ENCODE data around the gene CCDC102A. TPM values are rescaled to one million over a fixed set of nuclear protein-coding genes. Genes with fewer than 3 reads are reported as not detected.
"Not testable (repeated sequence)": the region's sequence is repeated elsewhere in the genome, so short reads cannot be mapped to it uniquely, and the experiment has no call there.

The CCDC102A gene
- total and polyA plus RNA-seq, 2 donors: 6.8 to 8.7 TPM

GRCh38 chr16:57575468-57576277 is 39.3 kb upstream of the CCDC102A start:
- Histone ChIP-seq H3K27me3 (ENCODE audit: control insufficient read depth in 2 of 2, insufficient read depth in 1 of 2, low read length in 1 of 2) (no peaks in the 10 kb centered on the region), H3K27ac (ENCODE audit: low read depth in 1 of 2, low read length in 1 of 2) (no peak overlapping the region), H3K36me3 (ENCODE audit: control insufficient read depth in 2 of 2, insufficient read depth in 2 of 2, low read length in 1 of 2) (no peaks in the 10 kb centered on the region), H3K9me3 (ENCODE audit: control insufficient read depth in 2 of 2, insufficient read depth in 1 of 2, low read length in 1 of 2) (peaks cover 0 to 4% of the 10 kb centered on the region in 2 donors), H3K4me3 (ENCODE audit: low read length in 2 of 2) (no peak overlapping the region), H3K4me1 (ENCODE audit: control insufficient read depth in 2 of 2, insufficient read depth in 2 of 2, low read length in 2 of 2) (peaks cover 7 to 30% of the 10 kb centered on the region in 2 donors)
- WGBS: 95% methylated on average over 16 of the region's 16 CpGs
- DNase-seq (ENCODE audit: low read depth in 6 of 9, low spot score in 9 of 9): no peak

GRCh38 chr16:57574646-57575467 is 38.5 kb upstream of the CCDC102A start:
- Histone ChIP-seq H3K4me3 (ENCODE audit: low read length in 2 of 2) (no peak overlapping the region), H3K27ac (ENCODE audit: low read depth in 1 of 2, low read length in 1 of 2) (no peak overlapping the region), H3K27me3 (ENCODE audit: control insufficient read depth in 2 of 2, insufficient read depth in 1 of 2, low read length in 1 of 2) (no peaks in the 10 kb centered on the region), H3K36me3 (ENCODE audit: control insufficient read depth in 2 of 2, insufficient read depth in 2 of 2, low read length in 1 of 2) (no peaks in the 10 kb centered on the region), H3K4me1 (ENCODE audit: control insufficient read depth in 2 of 2, insufficient read depth in 2 of 2, low read length in 2 of 2) (peaks cover 7 to 30% of the 10 kb centered on the region in 2 donors), H3K9me3 (ENCODE audit: control insufficient read depth in 2 of 2, insufficient read depth in 1 of 2, low read length in 1 of 2) (peaks cover 0 to 4% of the 10 kb centered on the region in 2 donors)
- WGBS: 96% methylated on average over 24 of the region's 24 CpGs
- no peak for DNase-seq (ENCODE audit: low read depth in 6 of 9, low spot score in 9 of 9)

GRCh38 chr16:57574086-57574485 is 37.7 kb upstream of the CCDC102A start:
- 97% methylated on average over 12 of the region's 12 CpGs for WGBS
- H3K9me3 ChIP-seq (ENCODE audit: control insufficient read depth in 2 of 2, insufficient read depth in 1 of 2, low read length in 1 of 2): peaks cover 0 to 4% of the 10 kb centered on the region in 2 donors
- no peak for DNase-seq (ENCODE audit: low read depth in 6 of 9, low spot score in 9 of 9)
- H3K4me1 ChIP-seq (ENCODE audit: control insufficient read depth in 2 of 2, insufficient read depth in 2 of 2, low read length in 2 of 2): peaks cover 7 to 27% of the 10 kb centered on the region in 2 donors
- no peaks in the 10 kb centered on the region for H3K27me3 ChIP-seq (ENCODE audit: control insufficient read depth in 2 of 2, insufficient read depth in 1 of 2, low read length in 1 of 2)
- no peaks in the 10 kb centered on the region for H3K36me3 ChIP-seq (ENCODE audit: control insufficient read depth in 2 of 2, insufficient read depth in 2 of 2, low read length in 1 of 2)
- no peak overlapping the region for H3K4me3 ChIP-seq (ENCODE audit: low read length in 2 of 2)
- no peak overlapping the region for H3K27ac ChIP-seq (ENCODE audit: low read depth in 1 of 2, low read length in 1 of 2)

- no peak for DNase-seq (ENCODE audit: low read depth in 6 of 9, low spot score in 9 of 9)
- peaks cover 7 to 19% of the 10 kb centered on the region in 2 donors for H3K4me1 ChIP-seq (ENCODE audit: control insufficient read depth in 2 of 2, insufficient read depth in 2 of 2, low read length in 2 of 2)
- no peaks in the 10 kb centered on the region for H3K36me3 ChIP-seq (ENCODE audit: control insufficient read depth in 2 of 2, insufficient read depth in 2 of 2, low read length in 1 of 2)
- no peaks in the 10 kb centered on the region for H3K27me3 ChIP-seq (ENCODE audit: control insufficient read depth in 2 of 2, insufficient read depth in 1 of 2, low read length in 1 of 2)
- 94% methylated on average over 10 of the region's 10 CpGs for WGBS
- H3K9me3 ChIP-seq (ENCODE audit: control insufficient read depth in 2 of 2, insufficient read depth in 1 of 2, low read length in 1 of 2): peaks cover 0 to 4% of the 10 kb centered on the region in 2 donors
- H3K27ac ChIP-seq (ENCODE audit: low read depth in 1 of 2, low read length in 1 of 2): no peak overlapping the region
- H3K4me3 ChIP-seq (ENCODE audit: low read length in 2 of 2): no peak overlapping the region
Measured at GRCh38 chr16:57572978-57573728, 36.8 kb upstream of the CCDC102A start.

GRCh38 chr16:57571098-57571497 is 34.7 kb upstream of the CCDC102A start:
- peaks cover 0 to under 1% of the 10 kb centered on the region in 2 donors for H3K4me1 ChIP-seq (ENCODE audit: control insufficient read depth in 2 of 2, insufficient read depth in 2 of 2, low read length in 2 of 2)
- DNase-seq (ENCODE audit: low read depth in 6 of 9, low spot score in 9 of 9): no peak
- no peak overlapping the region for H3K4me3 ChIP-seq (ENCODE audit: low read length in 2 of 2)
- WGBS: 96% methylated on average over 9 of the region's 9 CpGs
- H3K27me3 ChIP-seq (ENCODE audit: control insufficient read depth in 2 of 2, insufficient read depth in 1 of 2, low read length in 1 of 2): no peaks in the 10 kb centered on the region
- no peak overlapping the region for H3K27ac ChIP-seq (ENCODE audit: low read depth in 1 of 2, low read length in 1 of 2)
- H3K9me3 ChIP-seq (ENCODE audit: control insufficient read depth in 2 of 2, insufficient read depth in 1 of 2, low read length in 1 of 2): peaks cover 0 to 4% of the 10 kb centered on the region in 2 donors
- H3K36me3 ChIP-seq (ENCODE audit: control insufficient read depth in 2 of 2, insufficient read depth in 2 of 2, low read length in 1 of 2): no peaks in the 10 kb centered on the region

- no peaks in the 10 kb centered on the region for H3K27me3 ChIP-seq (ENCODE audit: control insufficient read depth in 2 of 2, insufficient read depth in 1 of 2, low read length in 1 of 2)
- H3K36me3 ChIP-seq (ENCODE audit: control insufficient read depth in 2 of 2, insufficient read depth in 2 of 2, low read length in 1 of 2): no peaks in the 10 kb centered on the region
- no peak overlapping the region for H3K4me3 ChIP-seq (ENCODE audit: low read length in 2 of 2)
- 97% methylated on average over 16 of the region's 16 CpGs for WGBS
- no peak overlapping the region for H3K27ac ChIP-seq (ENCODE audit: low read depth in 1 of 2, low read length in 1 of 2)
- no peak for DNase-seq (ENCODE audit: low read depth in 6 of 9, low spot score in 9 of 9)
- no peaks in the 10 kb centered on the region for H3K4me1 ChIP-seq (ENCODE audit: control insufficient read depth in 2 of 2, insufficient read depth in 2 of 2, low read length in 2 of 2)
- peaks cover 0 to under 1% of the 10 kb centered on the region in 2 donors for H3K9me3 ChIP-seq (ENCODE audit: control insufficient read depth in 2 of 2, insufficient read depth in 1 of 2, low read length in 1 of 2)
Measured at GRCh38 chr16:57570301-57571070, 34.1 kb upstream of the CCDC102A start.

DNA sequence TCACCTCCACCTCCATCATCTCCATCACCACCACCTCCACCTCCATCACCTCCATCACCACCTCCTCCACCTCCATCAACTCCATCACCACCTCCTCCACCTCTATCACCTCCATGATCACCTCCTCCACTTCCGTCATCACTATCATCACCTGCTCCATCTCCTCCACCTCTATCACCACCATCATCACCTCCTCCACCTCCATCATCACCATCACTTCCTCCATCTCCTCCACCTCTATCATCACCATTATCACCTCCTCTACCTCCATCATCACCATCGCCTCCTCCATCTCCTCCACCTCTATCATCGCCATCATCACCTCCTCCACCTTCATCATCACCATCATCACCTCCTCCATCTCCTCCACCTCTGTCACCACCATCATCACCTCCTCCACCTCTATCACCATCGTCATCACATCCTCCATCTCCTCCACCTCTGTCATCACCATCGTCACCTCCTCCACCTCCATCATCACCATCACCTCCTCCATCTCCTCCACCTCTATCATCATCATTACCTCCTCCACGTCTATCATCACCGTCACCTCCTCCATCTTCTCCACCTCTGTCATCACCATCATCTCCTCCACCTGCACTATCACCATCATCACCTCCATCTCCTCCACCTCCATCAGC is 33.1 kb upstream of the CCDC102A start:
- Histone ChIP-seq H3K27ac (ENCODE audit: low read depth in 1 of 2, low read length in 1 of 2) (no peak overlapping the region), H3K9me3 (ENCODE audit: control insufficient read depth in 2 of 2, insufficient read depth in 1 of 2, low read length in 1 of 2) (no peaks in the 10 kb centered on the region), H3K4me1 (ENCODE audit: control insufficient read depth in 2 of 2, insufficient read depth in 2 of 2, low read length in 2 of 2) (no peaks in the 10 kb centered on the region), H3K36me3 (ENCODE audit: control insufficient read depth in 2 of 2, insufficient read depth in 2 of 2, low read length in 1 of 2) (no peaks in the 10 kb centered on the region), H3K27me3 (ENCODE audit: control insufficient read depth in 2 of 2, insufficient read depth in 1 of 2, low read length in 1 of 2) (no peaks in the 10 kb centered on the region), H3K4me3 (ENCODE audit: low read length in 2 of 2) (no peak overlapping the region)
- no peak for DNase-seq (ENCODE audit: low read depth in 6 of 9, low spot score in 9 of 9)
- 99% methylated on average over 7 of the region's 7 CpGs for WGBS

- not testable (repeated sequence) for H3K4me3 ChIP-seq (ENCODE audit: low read length in 2 of 2); DNase-seq (ENCODE audit: low read depth in 6 of 9, low spot score in 9 of 9); H3K27ac ChIP-seq (ENCODE audit: low read depth in 1 of 2, low read length in 1 of 2); H3K4me1 ChIP-seq (ENCODE audit: control insufficient read depth in 2 of 2, insufficient read depth in 2 of 2, low read length in 2 of 2); H3K36me3 ChIP-seq (ENCODE audit: control insufficient read depth in 2 of 2, insufficient read depth in 2 of 2, low read length in 1 of 2); H3K9me3 ChIP-seq (ENCODE audit: control insufficient read depth in 2 of 2, insufficient read depth in 1 of 2, low read length in 1 of 2); H3K27me3 ChIP-seq (ENCODE audit: control insufficient read depth in 2 of 2, insufficient read depth in 1 of 2, low read length in 1 of 2)
- WGBS: 98% methylated on average over 5 of the region's 5 CpGs
Measured at GRCh38 chr16:57568772-57569171, 32.4 kb upstream of the CCDC102A start.

Data from thymus (tissue), 11 donors.